SW 1271 (cell line): ENCODE measurements around the gene CENPO.
A peak's percentile ranks its signal among the peaks of the same experiment; 100 is the strongest.
"Not testable (repeated sequence)": the region's sequence is repeated elsewhere in the genome, so short reads cannot be mapped to it uniquely, and the experiment has no call there.

ENCODE experiments used
- DNase-seq, 2 experiments: peaks; one replicate each; lab custom pipeline; 2025; lab: John Stamatoyannopoulos, UW

CENPO gene

DNA sequence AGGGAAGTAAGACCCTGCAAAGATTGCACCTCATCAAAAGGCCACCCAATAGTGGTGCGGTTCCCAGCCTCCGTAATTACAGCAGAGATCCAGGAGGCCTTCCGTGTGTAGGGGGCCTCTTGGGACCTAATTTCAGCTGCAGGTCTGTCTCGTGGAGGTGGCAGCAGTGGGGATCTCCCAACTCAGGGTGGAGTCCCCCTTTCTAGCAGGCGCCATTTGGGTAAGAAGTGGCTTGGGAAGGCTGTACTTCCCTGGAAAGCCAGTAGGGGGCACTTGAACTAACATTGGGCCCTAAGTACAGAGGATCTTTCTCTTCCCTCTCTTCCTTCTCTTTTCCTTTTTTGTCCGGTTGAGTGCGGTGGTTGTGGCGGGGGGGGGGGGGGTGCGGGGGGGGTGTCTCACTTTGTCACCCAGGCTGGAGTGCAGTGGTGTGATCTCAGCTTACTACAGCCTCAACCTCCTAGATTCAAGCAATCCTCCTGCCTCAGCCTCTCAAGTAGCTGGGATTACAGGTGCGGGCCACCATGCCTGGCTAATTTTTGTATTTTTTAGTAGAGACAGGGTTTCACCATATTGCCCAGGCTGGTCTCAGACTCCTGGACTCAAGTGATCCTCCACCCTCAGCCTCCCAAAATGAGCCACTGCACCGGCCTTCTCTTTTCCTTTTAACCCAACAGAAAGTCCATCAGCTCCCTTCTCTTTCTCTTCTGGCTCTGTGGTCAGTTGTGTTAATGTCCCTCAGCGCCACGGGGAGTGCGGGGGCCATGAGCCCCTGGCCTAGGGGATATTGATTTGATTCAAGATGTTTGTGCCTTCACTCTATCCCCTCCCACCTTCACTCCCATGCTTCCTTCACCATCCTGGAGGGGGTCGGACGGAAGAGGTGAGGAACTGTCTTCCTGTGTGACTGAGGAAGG lies 32.0 kb downstream of the CENPO start:
- DNase-seq, result no peak

DNA sequence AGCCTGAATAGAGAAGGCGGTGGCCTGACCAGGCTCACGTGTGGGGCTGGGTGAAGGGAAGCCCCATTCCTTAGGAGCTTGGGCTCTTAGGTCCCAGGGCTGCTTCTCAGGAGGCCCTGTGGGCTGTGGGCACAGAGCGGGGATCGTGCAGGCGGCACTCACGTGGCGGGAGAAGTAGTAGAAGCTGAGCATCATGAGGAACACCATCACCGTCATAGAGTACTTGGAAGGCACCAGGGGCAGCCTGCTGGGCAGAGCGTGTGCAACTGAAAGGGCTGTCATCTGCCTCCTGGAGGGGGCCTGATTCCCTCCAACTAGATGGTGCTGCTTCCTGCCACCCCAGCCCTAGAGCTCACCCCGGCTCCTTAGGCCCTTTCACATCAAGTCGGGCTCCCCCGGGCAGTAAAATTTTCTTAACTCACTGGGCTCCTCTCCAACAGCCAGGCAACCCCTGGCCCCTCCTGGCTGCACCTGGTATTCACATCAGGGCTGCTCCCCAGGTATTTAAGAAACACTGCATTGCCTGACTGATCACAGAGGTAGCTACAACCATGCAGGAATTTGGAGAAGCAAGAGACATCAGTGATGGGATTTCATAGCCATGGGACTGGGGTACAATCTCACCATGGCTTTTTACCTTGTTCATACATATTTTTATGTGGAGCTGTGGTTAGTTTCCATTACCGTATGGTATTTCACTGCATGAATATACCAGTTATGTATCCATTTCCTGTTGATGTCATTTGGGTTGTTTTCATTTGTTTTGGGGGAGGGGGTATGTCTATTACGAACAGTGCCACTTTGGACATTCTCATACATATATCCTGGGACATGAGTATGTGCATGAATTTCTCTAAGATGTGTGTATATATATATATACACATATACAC lies 32.9 kb downstream of the CENPO start:
- DNase-seq, result no peak

DNA sequence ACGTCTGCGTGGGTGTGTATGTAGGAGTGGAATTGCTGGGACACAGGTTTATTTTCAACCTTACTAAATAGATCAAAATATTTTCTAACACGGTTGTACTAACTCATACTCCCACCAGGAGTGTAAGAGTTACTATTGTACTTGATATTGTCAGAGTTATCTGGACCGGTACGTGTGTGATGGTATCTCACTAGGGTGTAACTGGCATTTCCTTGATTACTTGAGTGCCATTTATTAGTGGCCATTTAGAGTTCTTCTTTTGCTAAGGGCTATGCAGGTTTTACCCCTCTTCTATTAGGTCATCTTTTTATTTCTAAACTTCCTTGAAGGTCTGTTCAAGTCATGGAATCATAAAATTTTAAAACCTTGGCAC lies 33.5 kb downstream of the CENPO start:
- DNase-seq, result no peak

DNA sequence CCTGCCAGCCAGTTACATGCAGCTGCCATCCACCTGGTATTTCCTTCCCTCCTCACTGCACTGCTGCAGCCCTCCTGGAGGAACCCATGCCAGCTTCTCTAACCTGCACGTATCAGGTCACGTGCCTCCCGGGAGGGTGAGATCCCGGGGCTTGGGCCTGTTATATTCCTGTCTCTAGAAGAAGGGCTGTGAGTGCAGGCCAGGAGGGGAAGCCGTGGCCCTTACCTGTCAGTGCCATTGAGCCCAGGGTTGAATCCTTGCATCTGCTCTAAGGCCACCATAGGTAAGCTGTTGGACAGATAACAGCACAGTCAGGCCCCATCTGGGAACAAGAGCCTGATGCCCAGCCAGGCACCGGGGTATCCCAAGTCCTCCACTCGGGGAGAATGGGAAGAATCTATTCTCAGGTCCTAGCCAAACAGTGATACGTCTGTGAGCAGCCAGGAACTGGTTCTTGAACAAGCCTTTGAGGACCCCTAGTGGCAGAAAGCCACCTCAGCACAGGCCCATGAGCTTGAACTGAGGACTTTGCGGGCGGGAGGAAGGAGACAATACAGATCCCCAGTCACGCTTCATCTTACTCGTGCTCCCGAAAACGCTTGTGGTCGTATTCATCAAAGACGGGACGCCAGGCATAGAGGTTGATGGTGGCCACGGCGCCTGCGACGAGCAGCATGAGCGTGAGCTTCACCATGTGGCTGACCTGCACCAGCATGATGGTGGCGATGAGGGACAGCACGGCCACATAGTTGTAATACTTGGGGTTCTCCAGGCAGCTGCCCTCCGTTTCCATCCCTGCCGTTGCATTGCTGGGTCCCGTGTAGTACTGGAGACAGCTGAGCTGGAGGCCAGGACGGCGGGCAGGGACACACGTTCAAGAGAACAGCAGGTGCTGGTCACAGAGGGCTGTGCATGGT lies 34.4 kb downstream of the CENPO start:
- DNase-seq, result peak; percentile 42 to 78

DNA sequence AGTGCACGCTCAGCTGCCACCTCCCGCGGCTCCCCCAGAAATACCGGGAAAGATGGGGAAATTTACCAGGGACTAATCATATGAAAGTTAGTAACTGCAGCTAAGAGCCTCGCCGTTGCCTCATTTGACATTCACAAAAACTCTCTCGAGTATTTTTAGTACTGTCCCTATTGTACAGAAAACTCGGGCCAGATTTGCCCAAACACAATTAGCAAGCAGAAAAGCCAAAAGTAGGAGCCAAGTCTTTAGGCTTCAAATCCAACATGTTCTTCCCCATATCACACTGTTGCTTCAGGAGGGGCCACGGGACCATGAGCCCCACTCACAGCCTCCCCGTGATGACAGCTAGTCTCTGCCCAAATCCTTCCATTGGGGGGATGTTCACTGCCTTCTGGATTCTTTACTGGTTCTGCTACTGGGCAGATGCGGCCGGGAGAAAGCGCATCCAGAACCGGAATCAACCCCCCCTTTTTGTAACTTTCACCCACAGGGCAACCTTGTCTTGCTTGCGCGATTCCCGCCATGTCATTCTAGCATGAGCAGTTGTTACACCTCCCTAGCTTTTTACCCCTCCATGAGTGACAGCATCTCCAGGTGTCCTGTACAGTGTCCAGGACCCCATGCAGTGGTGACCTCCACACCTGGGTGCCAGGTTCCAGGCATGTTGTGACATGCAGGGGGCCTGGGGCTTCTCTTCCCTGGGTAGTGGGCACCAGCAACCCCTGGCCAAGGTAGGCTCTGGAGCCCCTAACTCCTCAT lies 35.2 kb downstream of the CENPO start:
- DNase-seq, result no peak

DNA sequence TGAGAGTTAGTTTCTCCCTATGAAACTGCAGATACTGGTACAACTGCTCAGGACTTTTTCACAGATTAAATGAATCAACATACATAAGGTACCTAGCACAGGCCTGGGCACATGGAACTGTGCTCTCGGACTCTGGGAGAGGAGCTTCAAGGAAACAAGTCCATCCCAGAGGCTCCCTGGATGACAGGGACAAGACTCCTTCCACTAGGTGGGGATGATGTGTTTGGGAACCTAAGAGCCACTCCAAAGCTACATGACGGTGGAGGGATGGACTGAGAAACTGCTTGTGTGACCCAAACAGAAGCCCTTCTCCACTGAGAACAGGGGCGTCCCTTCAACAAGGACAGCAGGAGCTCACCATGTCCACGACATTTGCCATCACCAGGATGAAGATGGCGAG lies 37.1 kb downstream of the CENPO start:
- DNase-seq, result peak in 1 of 2 experiments; percentile 16

DNA sequence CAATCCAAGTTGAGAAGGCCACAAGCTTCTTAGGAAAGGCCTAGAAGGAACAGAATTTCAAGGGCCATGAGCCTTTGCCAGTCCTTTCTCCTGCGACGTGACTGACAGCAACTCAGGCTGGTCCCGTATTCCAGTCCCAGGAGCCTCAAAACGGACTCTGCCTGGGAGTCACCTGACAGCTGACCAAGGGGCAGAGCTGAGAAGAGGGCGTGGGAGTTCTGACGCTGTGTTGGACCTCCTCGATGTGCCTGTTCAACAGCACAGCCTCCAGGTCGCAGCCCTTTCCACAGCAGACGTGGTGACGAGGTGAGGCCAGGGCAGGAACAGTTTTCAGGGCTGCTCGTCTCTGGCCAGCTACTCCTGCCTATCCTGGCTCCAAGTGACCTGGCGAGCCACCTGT lies 37.6 kb downstream of the CENPO start:
- DNase-seq, result no peak

DNA sequence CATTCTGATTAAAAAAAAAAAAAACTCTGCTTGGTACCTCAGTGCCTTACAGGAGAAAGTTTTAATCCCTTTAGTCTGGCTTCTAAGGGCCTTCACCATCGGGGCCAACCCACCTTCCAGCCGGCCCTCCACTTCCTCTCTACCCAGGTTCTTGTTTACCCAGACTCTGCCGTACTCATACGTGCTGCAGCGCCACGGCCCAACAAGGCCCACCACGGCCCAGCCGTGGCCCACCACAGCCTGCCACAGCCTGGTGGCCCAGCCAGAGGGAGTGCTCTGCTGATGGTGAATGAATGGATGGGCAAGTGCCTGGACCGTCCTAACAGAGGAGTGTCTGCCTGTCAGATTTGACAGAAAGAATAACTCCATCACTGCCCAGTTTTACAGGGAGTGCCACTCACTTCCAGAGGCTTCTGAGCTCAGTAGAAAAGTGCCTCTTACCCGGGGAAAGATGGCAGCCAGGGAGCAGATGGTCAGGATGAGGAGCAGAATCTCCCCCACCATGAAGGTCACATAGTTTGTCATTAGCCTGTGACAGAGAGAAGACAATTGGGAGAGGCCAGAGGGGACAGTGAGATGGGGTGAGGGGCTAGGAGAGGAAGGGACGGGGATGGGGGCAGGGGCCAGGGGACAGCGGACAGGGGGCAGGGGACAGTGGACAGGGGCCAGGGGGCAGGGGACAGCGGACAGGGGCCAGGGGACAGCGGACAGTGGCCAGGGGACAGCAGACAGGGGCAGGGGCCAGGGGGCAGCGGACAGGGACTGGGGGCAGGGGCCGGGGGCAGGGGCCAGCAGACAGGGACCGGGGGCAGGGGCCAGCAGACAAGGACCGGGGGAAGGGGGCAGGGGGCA lies 38.2 kb downstream of the CENPO start:
- no peak for DNase-seq

DNA sequence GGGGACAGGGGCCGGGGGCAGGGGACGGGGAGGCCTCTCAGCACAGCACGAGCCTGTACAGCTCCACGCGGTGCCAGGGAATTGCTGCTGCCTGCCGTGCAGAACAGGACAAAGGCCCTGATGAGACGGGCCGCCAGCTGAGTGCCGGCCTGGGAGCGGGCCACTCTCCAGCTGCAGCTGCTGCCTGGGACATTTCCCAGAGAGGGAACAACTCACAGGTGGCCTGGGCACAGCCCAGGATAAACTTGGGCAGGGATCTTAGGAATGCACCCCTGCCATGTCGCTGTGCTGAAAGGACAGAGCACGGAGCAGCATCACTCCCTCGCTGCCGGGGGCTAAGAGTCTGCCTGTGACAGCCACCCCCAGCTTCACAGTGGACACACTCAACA lies 38.8 kb downstream of the CENPO start:
- no peak for DNase-seq

DNA sequence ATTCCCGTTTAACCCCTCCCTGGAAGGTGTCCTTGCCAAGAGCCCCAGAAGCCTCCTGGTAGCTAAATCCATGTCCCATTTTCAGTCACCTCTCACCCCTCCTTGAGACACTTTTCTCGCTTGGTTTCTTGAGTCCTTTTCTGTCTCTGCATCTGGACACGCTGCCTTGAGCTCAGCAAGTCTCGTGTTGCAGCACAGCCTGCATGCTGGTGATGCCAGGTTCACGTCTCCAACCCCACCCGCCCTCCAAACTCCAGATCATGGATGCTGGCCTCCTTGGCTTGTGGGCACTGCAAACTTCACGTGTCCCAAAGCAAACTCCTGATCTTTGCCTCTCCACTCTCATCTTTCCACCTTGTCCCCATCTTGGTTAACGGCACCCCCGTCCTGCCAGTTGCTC lies 39.3 kb downstream of the CENPO start:
- no peak for DNase-seq

DNA sequence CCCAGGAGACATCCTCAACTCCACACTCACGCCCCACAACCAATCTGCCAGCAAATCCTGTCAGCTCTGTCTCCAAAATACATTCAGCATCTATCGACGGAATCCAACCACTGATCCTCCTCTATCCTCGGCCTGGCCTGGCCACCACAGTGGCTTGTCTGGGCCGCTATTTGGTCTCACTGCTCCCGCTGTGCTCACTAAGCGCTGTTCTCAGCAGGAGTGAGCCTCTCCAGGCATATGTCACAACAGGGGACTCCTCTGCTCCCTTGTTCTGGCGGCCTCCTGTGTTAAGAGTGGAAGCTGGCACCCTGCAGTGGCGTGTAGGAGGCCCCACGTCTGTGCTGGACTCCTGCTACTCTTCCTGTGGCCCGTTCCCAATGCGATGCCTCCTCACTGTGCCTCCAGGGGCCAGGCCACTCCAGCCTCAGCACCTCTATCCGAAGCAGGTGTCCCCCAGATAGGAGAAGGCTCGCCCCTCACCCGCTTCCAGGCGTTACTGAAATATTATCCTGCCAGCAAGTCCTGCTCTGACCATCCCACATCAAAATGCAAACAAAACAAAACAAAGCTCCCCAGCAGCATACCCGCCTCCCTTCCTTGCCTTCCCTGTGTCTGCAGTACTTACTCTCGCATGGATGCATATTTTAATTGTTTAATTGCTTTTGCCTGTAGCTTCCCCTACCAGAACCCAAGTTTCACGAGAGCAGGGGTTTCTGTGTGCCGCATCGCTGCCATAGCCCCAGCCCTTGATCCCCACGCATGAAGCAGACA lies 39.9 kb downstream of the CENPO start:
- no peak for DNase-seq

DNA sequence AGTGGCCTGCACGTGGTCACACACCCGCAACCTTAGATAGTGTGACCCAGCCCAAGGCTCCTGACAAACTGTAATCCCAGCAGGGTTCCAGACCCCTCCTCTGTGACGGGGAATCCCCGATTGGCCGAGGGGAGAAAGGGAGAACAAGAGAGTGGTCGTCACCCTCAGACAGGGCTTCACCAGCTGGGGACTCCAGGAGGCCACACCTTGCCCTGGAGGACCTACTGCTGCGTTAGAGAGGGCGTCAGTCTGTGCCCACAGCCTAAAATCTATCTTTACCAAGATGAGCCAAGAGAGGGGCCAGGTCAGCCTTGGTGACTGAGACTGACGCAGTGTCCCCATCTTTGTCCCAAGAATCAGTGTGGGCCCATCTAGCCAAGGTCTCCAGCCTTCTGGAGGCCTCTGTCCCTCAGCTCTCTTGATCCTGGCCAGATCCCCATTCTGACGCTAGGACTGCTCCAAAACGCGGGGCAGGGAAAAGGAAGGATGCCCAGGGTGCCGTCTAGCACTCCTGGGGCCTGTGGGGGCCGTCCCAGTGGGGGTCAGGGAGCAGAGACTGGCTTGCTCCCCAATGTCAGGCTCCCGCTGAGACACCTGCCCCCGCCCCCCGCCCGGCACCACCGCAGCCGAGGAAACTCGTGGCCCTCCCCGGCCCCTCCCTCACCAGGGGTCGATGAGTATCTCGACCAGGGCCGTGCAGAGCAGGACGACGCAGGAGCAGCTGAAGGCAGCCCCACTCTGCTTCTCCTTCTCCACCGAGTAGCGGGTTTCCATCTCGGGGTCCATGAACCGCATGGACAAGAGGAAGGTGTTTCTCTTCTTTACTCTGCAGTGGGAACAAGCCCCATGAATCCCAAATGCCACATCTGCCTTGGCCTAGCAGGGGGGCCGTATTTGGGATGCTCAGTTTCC lies 40.9 kb downstream of the CENPO start:
- no peak for DNase-seq

DNA sequence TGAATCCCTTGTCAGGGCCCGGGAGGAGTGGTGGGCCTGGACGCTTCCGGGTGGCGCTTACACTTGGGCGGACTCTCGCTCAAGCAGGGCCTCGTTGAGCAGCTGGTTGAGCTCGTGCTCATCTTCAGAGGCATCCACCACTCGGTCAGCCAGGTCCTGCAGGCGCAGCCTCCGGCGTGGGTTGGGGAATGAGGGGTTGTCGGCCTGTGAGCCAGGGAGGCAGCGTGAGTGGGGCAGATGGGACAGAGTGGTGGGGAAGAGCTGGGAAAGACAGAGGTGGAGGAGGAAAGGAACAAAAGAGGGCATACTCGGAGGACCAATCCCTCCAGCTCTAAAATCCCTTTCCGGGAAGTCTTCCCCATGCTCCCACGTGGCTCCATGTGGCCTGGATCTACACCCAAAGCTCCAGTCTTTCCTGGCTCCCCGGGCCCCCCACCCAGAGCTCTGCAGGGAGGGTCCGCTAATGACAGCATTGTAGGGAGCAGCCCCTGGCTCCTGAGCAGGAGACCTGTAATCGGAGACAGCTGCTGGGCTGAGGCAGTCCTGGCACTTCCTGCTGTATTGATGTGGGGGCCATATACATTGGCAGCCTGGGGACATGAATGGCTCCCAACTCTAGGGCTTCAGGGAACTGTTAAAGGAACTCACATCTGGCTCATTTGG lies 41.6 kb downstream of the CENPO start:
- no peak for DNase-seq

DNA sequence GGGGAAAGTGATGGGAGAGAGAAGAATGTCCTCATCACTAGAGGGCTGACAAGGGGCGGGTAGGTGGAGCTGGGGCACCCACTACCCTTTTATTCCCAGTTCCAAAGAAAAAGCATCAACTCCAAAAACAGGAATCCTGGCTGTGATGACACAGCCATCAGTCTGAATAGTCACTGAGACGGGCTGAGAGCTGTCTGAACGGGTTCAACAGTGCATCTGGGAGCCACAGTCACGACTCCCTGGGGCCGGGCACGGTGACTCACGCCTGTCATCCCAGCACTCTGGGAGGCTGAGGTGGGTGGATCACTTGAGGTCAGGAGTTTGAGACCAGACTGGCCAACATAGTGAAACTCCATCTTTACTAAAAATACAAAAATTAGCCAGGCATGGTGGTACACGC lies 42.2 kb downstream of the CENPO start:
- not testable (repeated sequence) for DNase-seq

DNA sequence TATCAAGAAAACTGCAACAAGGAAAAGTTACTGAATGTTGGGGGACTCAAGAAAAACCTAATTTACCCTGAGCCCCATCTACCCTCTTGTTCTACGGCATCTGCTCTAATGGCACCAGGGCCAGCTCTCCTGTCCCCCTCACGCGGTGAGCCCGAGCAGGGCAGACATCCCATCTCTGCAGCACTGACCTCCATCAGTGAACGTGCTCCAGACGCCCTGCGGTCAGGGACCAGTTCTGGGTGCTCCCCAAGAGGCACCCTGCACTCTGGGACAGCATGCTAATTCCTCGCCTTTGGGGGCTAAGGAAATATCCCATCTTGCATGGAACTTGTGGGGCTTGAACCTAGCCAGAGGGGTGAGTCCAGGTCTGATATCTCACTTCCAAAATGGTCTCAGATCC lies 43.0 kb downstream of the CENPO start:
- no peak for DNase-seq

DNA sequence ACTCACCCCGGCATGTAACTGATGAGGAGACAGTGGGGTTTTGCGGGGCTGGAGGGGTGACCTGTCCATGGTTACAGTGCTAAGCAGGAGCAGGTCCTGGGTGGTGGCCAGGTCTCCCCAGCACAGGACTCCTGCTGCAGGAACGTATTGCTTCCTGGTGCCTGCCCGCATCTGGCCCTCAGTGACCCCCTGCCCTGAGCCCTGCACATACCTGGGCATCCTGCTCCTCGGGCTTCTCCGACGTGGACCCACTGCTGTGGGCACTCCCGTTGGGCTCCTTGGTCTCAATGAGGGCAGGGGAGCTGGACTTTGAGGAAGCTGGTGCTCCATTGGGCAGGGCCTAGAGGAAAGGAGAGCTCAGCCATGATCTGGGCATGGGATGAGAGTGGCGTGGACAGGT lies 43.5 kb downstream of the CENPO start:
- DNase-seq, result no peak

DNA sequence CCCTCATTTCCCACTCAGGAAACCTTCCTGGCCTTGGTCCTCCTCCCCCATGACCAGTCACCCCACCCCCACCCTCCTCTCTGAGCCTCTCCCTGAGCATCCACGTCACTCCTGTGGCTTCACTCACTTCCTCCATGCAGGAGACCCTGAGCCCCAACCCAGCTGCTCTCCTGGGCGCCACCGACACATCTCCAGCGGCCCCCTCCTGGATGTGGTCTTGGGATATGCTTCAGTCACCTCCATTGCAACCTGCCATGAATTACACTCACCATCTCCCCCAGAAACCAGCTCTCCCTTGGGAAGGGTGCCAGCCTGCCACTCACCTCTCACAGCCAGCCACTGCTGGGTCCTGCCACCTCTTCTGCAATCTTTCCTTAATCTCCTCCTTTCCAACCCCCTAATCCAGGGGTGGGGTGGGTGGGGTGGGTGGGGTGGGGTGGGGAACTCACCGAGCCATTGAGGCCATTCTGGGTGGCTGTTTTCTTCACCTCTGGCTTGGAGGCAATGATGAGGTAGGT lies 44.8 kb downstream of the CENPO start:
- no peak for DNase-seq

DNA sequence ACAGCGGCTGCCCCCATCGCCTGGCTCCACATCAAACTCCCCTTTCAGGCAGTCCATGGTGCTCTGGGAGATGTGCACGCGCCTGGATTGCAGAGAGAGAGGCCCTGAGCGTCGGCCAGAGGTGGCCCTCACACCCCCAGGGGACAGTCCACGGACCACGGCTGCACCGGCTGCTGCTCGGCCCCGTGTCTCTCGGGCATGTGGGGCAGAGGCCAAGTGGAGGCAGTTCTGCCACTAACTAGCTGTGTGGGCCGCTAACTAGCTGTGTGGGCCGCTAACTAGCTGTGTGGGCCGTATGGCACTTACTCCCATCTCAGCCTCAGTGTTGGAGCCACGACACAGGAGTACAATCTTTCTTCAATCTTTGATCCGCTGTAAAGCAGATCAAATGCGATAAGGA lies 45.3 kb downstream of the CENPO start:
- DNase-seq, result no peak
